Keratinocyte (primary cell): Measurements from ENCODE around the gene SIRT7.

ENCODE experiments used
- CTCF ChIP-seq, 3 experiments: IDR thresholded peaks in 1 of 3; conservative IDR thresholded peaks in 1 of 3; optimal IDR thresholded peaks in 1 of 3; 2 replicates in 2 of 3; 3 replicates in 1 of 3; pipeline versions ENCODE3 to v1.5.1; 2011; ENCODE audit warnings: low read length in 3 of 3, mild to moderate bottlenecking in 3 of 3, moderate library complexity in 2 of 3, control low read depth in 1 of 3, inconsistent platforms in 1 of 3; ENCODE audit not compliant: insufficient read depth in 2 of 3; ENCODE audit errors: extremely low read depth in 1 of 3
- EZH2 ChIP-seq: IDR thresholded peaks from one replicate; pipeline ENCODE4 v1.6.1; 2012; ENCODE audit warnings: inconsistent platforms, mild to moderate bottlenecking, low read length, moderate library complexity

DNA sequence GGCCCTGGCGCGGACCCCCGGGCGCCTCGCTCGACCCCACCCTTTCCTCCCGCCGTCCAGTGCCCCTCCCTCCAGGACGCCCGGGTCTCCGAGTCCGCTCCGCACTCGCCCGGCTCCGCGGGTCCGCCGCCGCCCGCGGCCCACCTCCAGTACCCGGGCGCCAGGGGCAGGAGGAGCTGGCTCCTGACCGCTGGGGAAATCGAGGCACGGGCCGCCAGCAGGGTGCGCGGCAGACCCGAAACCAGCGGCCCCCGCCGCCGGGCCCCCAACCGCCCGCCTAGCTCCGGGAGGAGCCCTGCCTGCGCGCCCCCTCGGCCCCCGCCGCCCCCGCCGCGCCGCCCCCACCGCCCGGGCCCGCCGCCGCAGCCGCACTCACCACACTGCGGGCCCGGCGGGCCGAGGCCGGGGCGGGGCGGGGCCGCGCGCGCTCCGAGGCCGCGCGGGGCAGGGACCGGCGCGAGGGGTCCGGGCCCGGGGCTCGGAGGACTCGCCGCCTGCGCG is 9.2 kb upstream of the SIRT7 start:
- TF ChIP-seq CTCF (optimal IDR thresholded peaks at IDR 0.05 in 1 of 3, IDR thresholded peaks at IDR 0.05 in 1 of 3, conservative IDR thresholded peaks at IDR 0.05 in 1 of 3; ENCODE audit: extremely low read depth in 1 of 3, insufficient read depth in 2 of 3, low read length in 3 of 3) (no peak), EZH2 (no peak)
